K562 (cell line): ENCODE data around the gene TTC8. TPM values are rescaled to one million over a fixed set of nuclear protein-coding genes. Genes with fewer than 3 reads are reported as not detected.

ENCODE experiments used
- ARNT ChIP-seq, 2 experiments: fragments of 450-650 bp; IDR thresholded peaks; 2 replicates each; pipeline ENCODE4 v1.6.1; 2016; ENCODE audit warnings: mild to moderate bottlenecking in 1 of 2
- BRF2 ChIP-seq: IDR thresholded peaks from 3 replicates; pipeline ENCODE4 v1.6.1; 2011; ENCODE audit warnings: borderline replicate concordance, mild to moderate bottlenecking; ENCODE audit not compliant: insufficient read length, insufficient read depth
- KDM4B ChIP-seq, 2 experiments: fragments of 450-650 bp in 1 of 2; sonication (generic) in 1 of 2; IDR thresholded peaks; 2 replicates each; pipeline ENCODE4 v1.6.1; 2016 to 2017; ENCODE audit warnings: borderline replicate concordance in 2 of 2, antibody characterized with exemption in 1 of 2, low read depth in 1 of 2, mild to moderate bottlenecking in 1 of 2
- RB1 ChIP-seq: fragments of 450-650 bp; IDR thresholded peaks from 2 replicates; pipeline ENCODE4 v1.6.1; 2017; ENCODE audit warnings: low read depth, mild to moderate bottlenecking
- SRF ChIP-seq, 2 experiments: fragments of 250-450, 450-650 bp in 1 of 2; sonication (Bioruptor Pico) in 1 of 2; sonication (generic) in 1 of 2; formaldehyde crosslinking; IDR thresholded peaks; 2 replicates each; pipeline versions ENCODE4 v1.5.0 to v1.5.1; 2020 to 2022; ENCODE audit warnings: mild to moderate bottlenecking in 1 of 2, missing genetic modification reagents in 1 of 2
- TBL1XR1 ChIP-seq, 2 experiments: IDR thresholded peaks; 2 replicates each; pipeline ENCODE4 v1.6.1; 2012; ENCODE audit warnings: improper control_type of control experiment in 2 of 2, low read length in 2 of 2, mild to moderate bottlenecking in 1 of 2
- ZBED1 ChIP-seq: IDR thresholded peaks from 2 replicates; pipeline ENCODE4 v1.6.1; 2014
- ZNF12 ChIP-seq: sonication (generic); formaldehyde crosslinking; IDR thresholded peaks from 2 replicates; pipeline ENCODE4 v1.4.0; 2020; ENCODE audit warnings: mild to moderate bottlenecking, missing genetic modification reagents
- ZNF175 ChIP-seq: fragments of 200-800 bp; sonication (Bioruptor generic); IDR thresholded peaks from 2 replicates; pipeline ENCODE4 v1.6.1; 2016; ENCODE audit warnings: low read depth, mild to moderate bottlenecking, missing genetic modification characterization, missing compliant biosample characterization
- polyA plus RNA-seq, 8 experiments: library from polyadenylated mRNA; depleted of rRNA in 4 of 8; stranded (reverse) in 5 of 8; unstranded in 3 of 8; fragments of >200 nt; fragmentation: Nextera tagmentation in 2 of 8; fragmentation: Illumina TruSeq in 1 of 8; extraction: Ambion mirVana in 2 of 8; extraction: Trizol in 1 of 8; gene quantifications; 2 replicates each; pipeline versions ENCODE4 v1.2.1 to v1.2.3, GENCODE V29; 2011 to 2014; ENCODE audit warnings: inconsistent platforms in 1 of 8, missing spikeins in 1 of 8
- total RNA-seq, 7 experiments: library from RNA; depleted of rRNA in 6 of 7; stranded (reverse); fragments of >200 nt in 6 of 7; fragmentation: Illumina TruSeq in 2 of 7; extraction: Trizol in 2 of 7; gene quantifications; 2 replicates each; pipeline versions ENCODE4 v1.2.1 to v1.2.3, GENCODE V29; 2011 to 2021; ENCODE audit warnings: low replicate concordance in 1 of 7
- TF ChIP-seq, protein P1 (sequence below), 2 experiments: fragments of 450-650 bp; IDR thresholded peaks; 2 replicates each; pipeline ENCODE4 v1.6.1; 2016

Gene TTC8
- total and polyA plus RNA-seq, 9 of the 15 experiments (the other 6 are each of a cell fraction or from before 2014, with no cell fraction given): 7.3 to 22.7 (median 9.6) TPM

DNA sequence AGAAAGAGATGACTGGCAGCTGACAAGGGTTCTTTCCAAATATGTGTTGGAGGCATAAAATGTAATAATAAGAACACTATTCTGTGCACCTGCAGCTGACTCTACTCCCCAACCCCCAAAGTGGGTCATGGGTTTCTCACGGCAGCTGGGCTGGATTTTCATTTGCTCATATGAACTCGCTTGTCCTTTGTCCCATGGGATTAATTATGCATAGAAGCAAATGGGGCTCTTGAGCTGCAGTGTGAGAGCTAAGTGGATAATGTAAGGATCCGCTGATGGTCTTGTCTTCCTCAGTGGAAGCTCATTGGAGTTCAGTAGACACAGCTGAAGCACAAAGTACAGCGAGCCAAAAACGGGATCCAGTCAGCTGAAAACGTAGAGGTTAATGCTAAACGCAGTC, 46.3 kb downstream of the TTC8 start (continued):
- no peak for TF ChIP-seq BRF2
- no peak for TF ChIP-seq ZNF12 (CRISPR knock-in tag)
- no peak for TF ChIP-seq ZNF175 (CRISPR knock-in tag)
- no peak for TF ChIP-seq RB1
- TF ChIP-seq SRF (CRISPR knock-in tag; IDR thresholded peaks at IDR 0.05): no peak
- TF ChIP-seq KDM4B (IDR thresholded peaks at IDR 0.05; ENCODE audit: borderline replicate concordance in 2 of 2, low read depth in 1 of 2): no peak
- TF ChIP-seq, protein P1, sequence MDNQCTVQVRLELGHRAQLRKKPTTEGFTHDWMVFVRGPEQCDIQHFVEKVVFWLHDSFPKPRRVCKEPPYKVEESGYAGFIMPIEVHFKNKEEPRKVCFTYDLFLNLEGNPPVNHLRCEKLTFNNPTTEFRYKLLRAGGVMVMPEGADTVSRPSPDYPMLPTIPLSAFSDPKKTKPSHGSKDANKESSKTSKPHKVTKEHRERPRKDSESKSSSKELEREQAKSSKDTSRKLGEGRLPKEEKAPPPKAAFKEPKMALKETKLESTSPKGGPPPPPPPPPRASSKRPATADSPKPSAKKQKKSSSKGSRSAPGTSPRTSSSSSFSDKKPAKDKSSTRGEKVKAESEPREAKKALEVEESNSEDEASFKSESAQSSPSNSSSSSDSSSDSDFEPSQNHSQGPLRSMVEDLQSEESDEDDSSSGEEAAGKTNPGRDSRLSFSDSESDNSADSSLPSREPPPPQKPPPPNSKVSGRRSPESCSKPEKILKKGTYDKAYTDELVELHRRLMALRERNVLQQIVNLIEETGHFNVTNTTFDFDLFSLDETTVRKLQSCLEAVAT (IDR thresholded peaks at IDR 0.05): no peak
- TF ChIP-seq ZBED1: no peak
- TF ChIP-seq TBL1XR1 (IDR thresholded peaks at IDR 0.05; ENCODE audit: low read length in 2 of 2): no peak
- TF ChIP-seq ARNT (IDR thresholded peaks at IDR 0.05): no peak
